RWPE2 (cell line): ENCODE measurements around the gene BCL7A.

ENCODE experiments used
- ATAC-seq: fragments of 200-7000 bp; cut with Tn5 transposase; 3 replicates; pipeline ENCODE4 v1.9.1; 2021; ENCODE audit warnings: low read depth
- DNase-seq: peaks from one replicate; pipeline ENCODE4 v3.0.0-alpha.2; 2020; ENCODE audit warnings: low spot score
- H3K27ac ChIP-seq: fragments of 450-650 bp; 2 replicates; pipeline ENCODE4 v1.5.1; 2017; ENCODE audit warnings: mild to moderate bottlenecking; ENCODE audit not compliant: poor library complexity, severe bottlenecking
- H3K27me3 ChIP-seq: fragments of 250-450 bp; sonication (Bioruptor Pico); 2 replicates; pipeline ENCODE4 v1.5.1; 2021; ENCODE audit warnings: mild to moderate bottlenecking, moderate library complexity; ENCODE audit not compliant: insufficient read depth, poor library complexity, severe bottlenecking
- H3K36me3 ChIP-seq: fragments of 250-450 bp; sonication (Bioruptor Pico); 2 replicates; pipeline ENCODE4 v1.5.1; 2020; ENCODE audit warnings: low read depth, mild to moderate bottlenecking, moderate library complexity
- H3K4me1 ChIP-seq: fragments of 250-450 bp; sonication (Bioruptor Pico); 2 replicates; pipeline ENCODE4 v1.5.1; 2021; ENCODE audit warnings: mild to moderate bottlenecking, moderate library complexity; ENCODE audit not compliant: insufficient read depth, poor library complexity, severe bottlenecking
- H3K4me3 ChIP-seq: fragments of 250-450 bp; sonication (Bioruptor Pico); 2 replicates; pipeline ENCODE4 v1.5.1; 2021; ENCODE audit warnings: mild to moderate bottlenecking, moderate library complexity; ENCODE audit not compliant: severe bottlenecking
- H3K9me3 ChIP-seq: fragments of 250-450 bp; sonication (Bioruptor Pico); 2 replicates; pipeline ENCODE4 v1.5.1; 2021; ENCODE audit warnings: mild to moderate bottlenecking, moderate library complexity; ENCODE audit not compliant: severe bottlenecking
- CTCF ChIP-seq: fragments of 450-650 bp; IDR thresholded peaks from one replicate; pipeline ENCODE4 v1.5.1; 2017; ENCODE audit warnings: mild to moderate bottlenecking, moderate library complexity; ENCODE audit not compliant: poor library complexity, severe bottlenecking

Gene BCL7A

GRCh38 chr12:122003651-122004611 lies 17.8 kb upstream of the BCL7A start:
- no peaks in the 10 kb centered on the region for H3K9me3 ChIP-seq
- no peak overlapping the region for H3K4me3 ChIP-seq
- TF ChIP-seq CTCF, result no peak
- ATAC-seq (no peak), DNase-seq (no peak)
- no peaks in the 10 kb centered on the region for H3K27me3 ChIP-seq
- H3K36me3 ChIP-seq, result no peaks in the 10 kb centered on the region
- H3K4me1 ChIP-seq, result peaks cover 7% of the 10 kb centered on the region
- H3K27ac ChIP-seq, result no peak overlapping the region

- DNase-seq, result no peak
- Histone ChIP-seq H3K9me3 (no peaks in the 10 kb centered on the region), H3K36me3 (no peaks in the 10 kb centered on the region), H3K4me1 (peaks cover 7% of the 10 kb centered on the region), H3K27me3 (no peaks in the 10 kb centered on the region), H3K27ac (no peak overlapping the region), H3K4me3 (no peak overlapping the region)
- no peak for ATAC-seq
- no peak for TF ChIP-seq CTCF
Measured at GRCh38 chr12:122004633-122005071, 17.0 kb upstream of the BCL7A start.

GRCh38 chr12:122005252-122005776 lies 16.4 kb upstream of the BCL7A start:
- no peak for ATAC-seq
- Histone ChIP-seq H3K36me3 (no peaks in the 10 kb centered on the region), H3K4me3 (no peak overlapping the region), H3K27ac (no peak overlapping the region), H3K27me3 (no peaks in the 10 kb centered on the region), H3K4me1 (peaks cover 7% of the 10 kb centered on the region), H3K9me3 (no peaks in the 10 kb centered on the region)
- no peak for TF ChIP-seq CTCF
- DNase-seq, result no peak

GRCh38 chr12:122006186-122006926 lies 15.3 kb upstream of the BCL7A start:
- H3K4me1 ChIP-seq, result peaks cover 4% of the 10 kb centered on the region
- DNase-seq (no peak), ATAC-seq (no peak)
- no peaks in the 10 kb centered on the region for H3K9me3 ChIP-seq
- TF ChIP-seq CTCF, result no peak
- no peak overlapping the region for H3K27ac ChIP-seq
- no peaks in the 10 kb centered on the region for H3K27me3 ChIP-seq
- H3K36me3 ChIP-seq, result no peaks in the 10 kb centered on the region
- no peak overlapping the region for H3K4me3 ChIP-seq
